Measurements from ENCODE around the gene DMXL1. TPM values are rescaled to one million over a fixed set of nuclear protein-coding genes. Genes with fewer than 3 reads are reported as not detected.

DMXL1 gene
- total RNA-seq, 1 donor, result 57.6 TPM

GRCh38 chr5:119267958-119268386 lies 197.1 kb downstream of the DMXL1 start:
- DNase-seq (ENCODE audit: low read depth), result peak; percentile 97
- H3K4me3 ChIP-seq (ENCODE audit: low read depth, low read length), result peak overlapping the region; percentile 79
- TF ChIP-seq CTCF (IDR thresholded peaks at IDR 0.05; ENCODE audit: insufficient read depth, low read length), result peak; percentile 93

- DNase-seq (ENCODE audit: low read depth), result peak; percentile 91
- H3K4me3 ChIP-seq (ENCODE audit: low read depth, low read length), result peak overlapping the region; percentile 79
- TF ChIP-seq CTCF (IDR thresholded peaks at IDR 0.05; ENCODE audit: insufficient read depth, low read length), result no peak
Measured at GRCh38 chr5:119268387-119269060, 197.6 kb downstream of the DMXL1 start.

- TF ChIP-seq CTCF (IDR thresholded peaks at IDR 0.05; ENCODE audit: insufficient read depth, low read length), result no peak
- DNase-seq (ENCODE audit: low read depth), result peak; percentile 36
- peak overlapping the region; percentile 79 for H3K4me3 ChIP-seq (ENCODE audit: low read depth, low read length)
Measured at GRCh38 chr5:119269061-119269944, 198.4 kb downstream of the DMXL1 start.

DNA sequence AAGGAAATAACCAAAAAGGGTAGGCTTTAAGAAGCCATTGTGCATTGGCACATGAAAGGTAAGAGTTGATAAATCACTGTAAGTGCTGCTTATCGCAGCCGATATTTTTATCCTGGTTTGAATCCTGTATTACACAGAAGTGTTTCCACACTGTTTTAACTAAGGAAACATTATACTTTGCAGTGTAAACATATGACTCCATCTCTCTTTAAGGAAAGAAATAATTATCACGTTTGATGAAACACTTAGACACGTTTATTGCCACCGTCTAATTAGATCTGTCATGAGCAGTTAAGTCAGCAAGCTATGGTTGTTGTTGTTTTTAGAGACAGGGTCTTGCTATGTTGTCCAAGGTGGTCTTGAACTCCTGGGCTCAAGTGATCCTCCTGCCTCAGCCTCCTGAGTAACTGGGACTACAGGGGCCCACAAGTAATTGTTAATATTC lies 199.3 kb downstream of the DMXL1 start:
- no peak for DNase-seq (ENCODE audit: low read depth)
- no peak for TF ChIP-seq CTCF (IDR thresholded peaks at IDR 0.05; ENCODE audit: insufficient read depth, low read length)
- no peak overlapping the region for H3K4me3 ChIP-seq (ENCODE audit: low read depth, low read length)

DNA sequence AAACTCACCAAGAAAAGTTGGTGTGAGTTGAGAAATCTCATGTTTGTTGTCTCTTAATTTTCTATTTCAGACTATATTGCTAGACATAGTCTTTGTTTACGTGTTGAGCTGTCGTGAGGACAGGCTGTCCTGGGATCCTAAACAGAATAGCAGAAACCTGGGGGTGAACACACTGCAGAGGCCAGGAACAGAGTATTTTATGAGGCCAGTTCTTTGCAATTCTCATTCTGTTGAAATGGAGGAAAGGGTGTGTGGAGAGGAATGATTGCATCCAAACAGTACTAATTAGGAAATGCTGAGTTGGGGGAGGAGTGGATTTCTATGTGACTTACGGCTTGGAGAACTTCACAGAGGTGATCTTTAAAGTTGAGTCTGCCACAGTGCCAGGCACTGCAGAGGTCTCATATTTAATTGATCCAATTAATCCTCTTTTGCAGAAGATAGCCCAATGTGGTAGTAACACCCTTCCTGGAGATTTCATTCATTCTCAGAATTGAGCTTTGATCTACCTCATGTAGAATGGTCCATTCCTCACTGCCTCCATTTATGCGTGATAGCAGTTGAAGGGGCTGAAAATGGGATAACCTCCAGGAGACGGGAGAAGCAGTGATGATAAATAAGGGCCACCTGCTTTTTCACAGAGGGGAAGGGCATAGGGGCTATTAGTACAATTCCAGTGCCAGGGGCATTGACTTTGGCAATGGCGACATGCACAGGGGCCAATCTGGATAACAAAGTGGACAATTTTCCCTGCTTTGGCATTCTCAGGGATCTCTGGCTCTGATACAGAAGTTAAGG lies 200.3 kb downstream of the DMXL1 start:
- no peak overlapping the region for H3K4me3 ChIP-seq (ENCODE audit: low read depth, low read length)
- TF ChIP-seq CTCF (IDR thresholded peaks at IDR 0.05; ENCODE audit: insufficient read depth, low read length), result no peak

More for the DNA sequence above, 200.3 kb downstream of the DMXL1 start:
- no peak for DNase-seq (ENCODE audit: low read depth)
